ENCODE results near the gene STX8.
A peak's percentile ranks its signal among the peaks of the same experiment; 100 is the strongest.
"Not testable (repeated sequence)": the region's sequence is repeated elsewhere in the genome, so short reads cannot be mapped to it uniquely, and the experiment has no call there.

STX8 gene

GRCh38 chr17:9343516-9343915 is 232.1 kb downstream of the STX8 start:
- DNase-seq (ENCODE audit: low spot score): peak; percentile 27

DNA sequence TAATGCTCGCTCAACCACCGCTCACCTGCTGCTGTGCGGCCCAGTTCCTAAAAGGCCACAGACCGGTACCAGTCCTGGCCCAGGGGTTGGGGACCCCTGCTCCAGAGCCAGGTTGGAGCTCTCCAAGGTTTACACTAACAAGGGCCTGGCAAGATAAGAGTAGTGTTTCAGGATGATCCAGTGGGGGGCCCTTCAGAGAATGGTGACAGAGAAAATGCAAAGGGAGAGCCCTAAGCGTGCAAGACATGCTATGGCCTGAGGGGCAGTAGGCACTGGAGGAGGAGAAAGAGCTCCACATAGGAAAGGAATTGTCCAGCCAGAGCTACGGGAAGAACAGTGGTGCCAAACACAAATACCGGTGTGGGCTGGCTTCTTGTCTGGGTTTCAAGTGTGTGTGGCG is 233.4 kb downstream of the STX8 start:
- no peak for DNase-seq (ENCODE audit: low spot score)

GRCh38 chr17:9339958-9340357 is 235.7 kb downstream of the STX8 start:
- DNase-seq (ENCODE audit: low spot score): no peak

DNA sequence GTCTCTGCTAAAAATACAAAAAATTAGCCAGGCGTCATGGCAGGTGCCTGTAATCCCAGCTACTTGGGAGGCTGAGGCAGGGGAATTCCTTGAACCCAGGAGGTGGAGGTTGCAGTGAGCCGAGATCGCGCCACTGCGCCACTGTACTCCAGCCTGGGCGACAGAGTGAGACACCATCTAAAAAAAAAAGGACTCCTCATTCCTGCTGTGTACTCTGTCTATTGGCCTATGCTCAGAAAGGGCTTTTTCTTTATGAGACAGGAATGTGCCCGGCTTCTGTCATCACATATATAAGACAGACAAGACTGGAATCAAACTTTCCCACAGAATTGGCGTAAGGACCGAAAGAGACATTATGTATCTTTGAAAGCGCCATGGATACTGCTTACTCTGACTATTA is 236.1 kb downstream of the STX8 start:
- DNase-seq (ENCODE audit: low spot score): not testable (repeated sequence)

- no peak for DNase-seq (ENCODE audit: low spot score)
Observed at GRCh38 chr17:9336817-9337216, 238.8 kb downstream of the STX8 start.

DNA sequence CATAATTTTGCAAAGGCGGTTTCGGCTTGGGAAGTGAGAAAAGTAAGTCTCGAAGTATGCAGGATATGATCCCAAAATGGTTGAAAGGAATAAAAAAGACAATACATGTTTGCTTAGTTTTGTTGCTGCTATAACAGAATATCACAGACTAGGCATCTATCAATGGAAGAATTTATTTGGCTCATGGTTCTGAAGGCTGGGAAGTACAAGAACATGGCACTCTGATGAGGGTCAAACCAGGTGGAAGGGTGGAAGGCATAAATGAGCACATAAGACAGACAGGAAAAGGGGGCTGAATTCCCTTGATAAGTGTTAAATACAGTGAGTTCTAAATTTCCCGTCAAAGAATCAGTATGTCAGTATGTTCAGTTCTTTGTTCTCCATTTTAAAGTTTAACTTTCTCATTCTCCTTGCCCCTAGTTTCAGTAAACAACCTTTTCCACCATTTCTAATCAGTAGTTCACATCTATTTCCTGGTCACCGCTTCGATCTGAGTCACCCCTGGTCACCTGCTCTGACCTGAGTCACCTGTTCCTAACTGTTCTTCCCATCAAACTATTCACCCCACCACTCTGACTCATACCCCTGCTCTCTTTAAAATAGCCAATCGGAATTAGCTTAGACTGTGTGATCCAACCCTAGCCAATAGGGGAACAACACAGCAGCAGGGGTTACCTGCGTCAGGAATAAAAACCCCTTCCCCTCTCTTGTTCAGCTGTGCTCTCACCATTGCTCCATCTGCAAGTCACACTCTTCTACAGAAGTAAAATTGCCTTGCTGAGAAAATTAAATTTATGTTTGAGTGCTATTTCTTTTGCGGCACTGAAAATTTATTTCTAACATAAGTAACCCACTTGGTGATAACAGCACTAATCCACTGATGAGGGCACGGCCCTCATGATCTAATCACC is 240.8 kb downstream of the STX8 start:
- DNase-seq (ENCODE audit: low spot score): no peak

DNA sequence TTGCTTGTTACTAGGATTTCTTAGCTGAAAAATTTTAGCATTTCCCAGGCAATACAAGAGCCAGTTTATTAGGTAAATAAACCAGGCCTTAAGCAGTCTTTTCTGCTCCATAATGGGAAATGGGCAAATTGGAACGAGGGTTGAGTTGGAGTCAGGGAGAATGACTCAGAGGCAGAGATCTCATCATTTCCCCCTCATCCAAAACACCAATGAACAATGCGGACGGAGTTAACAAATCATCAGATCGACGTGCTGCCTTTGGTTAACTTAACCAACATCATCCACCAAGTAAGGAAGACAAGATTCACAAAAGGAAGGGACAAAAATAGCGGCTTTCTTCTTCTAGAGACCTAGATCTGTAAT is 243.5 kb downstream of the STX8 start:
- DNase-seq (ENCODE audit: low spot score): no peak

DNA sequence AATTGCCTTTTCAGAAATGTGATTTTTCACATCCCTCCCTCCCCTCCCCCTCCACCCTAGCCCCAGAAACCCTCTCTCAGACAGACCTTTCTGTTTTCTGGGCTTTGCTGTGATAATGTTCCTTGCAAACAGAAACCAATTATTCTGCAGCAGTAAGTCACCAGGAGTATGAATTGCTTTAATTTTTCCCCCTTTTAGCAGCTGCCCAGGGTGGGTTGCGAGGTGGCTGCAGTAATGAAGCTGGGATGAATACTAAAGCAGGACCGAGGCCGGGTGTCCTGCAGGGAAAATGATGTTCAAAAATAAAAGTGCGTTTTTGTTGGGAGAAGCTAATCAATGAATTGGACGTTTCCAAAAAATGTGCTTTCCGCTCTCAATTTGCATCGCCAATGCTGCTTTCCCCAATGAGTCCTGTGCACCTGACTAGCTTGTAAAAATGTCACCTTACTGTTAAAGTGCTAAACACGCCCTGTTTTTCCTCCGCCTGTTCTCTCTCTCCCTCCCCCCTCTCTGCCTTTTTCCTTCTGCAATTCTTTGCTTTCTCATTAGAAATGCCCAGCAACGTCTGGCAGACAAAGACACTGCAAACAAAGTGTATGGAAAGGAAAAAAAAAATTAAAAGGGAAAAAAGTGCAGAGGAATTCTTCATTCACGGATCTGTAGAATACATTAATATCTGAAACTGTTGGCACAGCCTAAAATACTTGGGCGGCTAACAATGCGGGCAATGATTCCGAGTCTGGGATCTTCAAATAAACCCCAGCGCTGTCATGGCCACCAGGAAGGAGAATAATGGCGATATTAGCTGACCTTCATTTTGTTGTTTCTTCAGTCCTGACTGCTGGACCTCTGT is 244.1 kb downstream of the STX8 start:
- no peak for DNase-seq (ENCODE audit: low spot score)

DNA sequence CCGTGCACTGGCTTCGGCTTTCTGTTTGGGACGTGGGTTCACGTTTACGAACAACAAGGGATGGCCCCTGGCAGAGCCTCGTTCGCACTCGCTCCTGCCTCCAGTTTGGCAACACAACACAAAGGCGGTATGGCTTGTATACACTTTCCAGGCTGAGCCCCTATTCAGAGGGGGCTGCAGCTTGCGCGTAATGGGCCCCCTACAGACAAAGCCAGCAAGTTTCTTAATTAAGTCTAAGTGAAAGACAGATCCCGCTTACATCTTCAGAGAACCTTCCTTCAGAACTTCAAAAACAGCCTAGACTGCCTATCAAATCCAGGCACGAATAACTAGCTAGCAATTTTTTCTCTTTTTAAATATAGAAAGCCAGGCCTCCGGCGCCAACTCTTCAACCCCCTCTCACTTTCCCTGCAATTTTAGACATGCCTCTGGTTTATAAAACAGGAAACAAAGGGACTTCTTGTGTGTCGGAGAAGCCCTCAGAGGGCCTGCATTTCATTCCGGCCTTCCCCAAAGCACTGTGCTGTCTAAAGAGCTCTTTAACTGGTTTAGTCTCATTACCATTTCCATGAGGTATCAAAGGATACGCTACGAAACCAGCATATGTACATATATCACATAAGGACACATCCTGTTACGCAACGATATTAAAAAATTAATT is 244.9 kb downstream of the STX8 start:
- no peak for DNase-seq (ENCODE audit: low spot score)

- no peak for DNase-seq (ENCODE audit: low spot score)
Observed at GRCh38 chr17:9330141-9330540, 245.5 kb downstream of the STX8 start.

- DNase-seq (ENCODE audit: low spot score): no peak
Observed at GRCh38 chr17:9329251-9329921, 246.2 kb downstream of the STX8 start.

DNA sequence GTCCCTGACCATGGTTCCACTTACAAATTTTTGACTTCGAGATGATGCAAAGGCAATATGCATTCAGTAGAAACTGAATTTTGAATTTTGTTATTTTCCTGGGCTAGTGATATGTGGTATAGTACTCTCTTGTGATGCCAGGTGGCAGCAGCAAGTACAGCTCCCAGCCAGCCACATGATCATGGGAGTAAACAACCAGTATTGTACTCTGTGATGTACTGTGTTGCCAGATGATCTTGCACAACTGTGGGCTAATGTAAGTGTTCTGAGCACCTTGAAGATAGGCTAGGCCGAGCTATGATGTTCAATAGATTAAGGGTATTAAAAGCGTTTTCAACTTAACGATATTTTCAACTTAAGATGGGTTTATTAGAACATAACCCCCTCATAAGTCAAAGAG is 250.8 kb downstream of the STX8 start:
- DNase-seq (ENCODE audit: low spot score): no peak

GRCh38 chr17:9322326-9322725 is 253.3 kb downstream of the STX8 start:
- no peak for DNase-seq (ENCODE audit: low spot score)

DNA sequence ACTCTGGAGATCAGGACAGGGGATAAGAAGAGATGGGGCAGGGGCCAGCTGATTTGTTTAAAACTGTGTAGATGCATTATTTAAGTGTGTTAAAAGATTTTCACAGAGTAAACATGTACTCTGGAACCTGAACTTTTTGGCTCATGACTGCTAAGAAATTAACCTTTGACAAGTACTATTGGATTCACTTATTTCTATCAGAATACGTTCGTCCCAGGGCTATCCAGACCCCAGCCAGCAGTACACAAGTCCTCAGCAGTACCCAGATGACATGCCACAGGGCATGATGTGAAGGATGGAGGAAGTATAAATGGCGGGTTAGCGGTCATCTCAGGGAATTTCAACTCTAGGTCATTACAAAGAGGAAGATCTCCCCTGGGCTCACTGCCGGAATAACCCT is 253.7 kb downstream of the STX8 start:
- DNase-seq (ENCODE audit: low spot score): no peak

DNA sequence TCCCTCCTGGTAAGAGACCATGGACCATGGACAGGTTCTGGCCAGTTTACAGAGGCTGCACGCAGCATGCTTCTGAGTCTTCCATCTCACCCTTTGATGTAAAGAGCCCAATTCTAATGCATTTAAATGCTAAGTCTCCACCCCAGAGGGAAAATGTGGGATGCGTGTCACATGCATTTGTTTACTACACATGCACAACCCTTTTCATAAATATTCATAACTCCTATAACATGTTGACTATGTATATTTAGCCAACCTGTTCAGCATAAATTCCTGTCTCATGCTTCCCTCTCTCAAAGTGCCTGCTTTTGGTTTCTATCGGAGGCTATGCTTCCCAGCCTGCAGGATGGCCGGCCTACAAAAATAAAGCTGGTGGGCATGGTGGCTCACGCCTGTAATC is 260.3 kb downstream of the STX8 start:
- no peak for DNase-seq (ENCODE audit: low spot score)

DNA sequence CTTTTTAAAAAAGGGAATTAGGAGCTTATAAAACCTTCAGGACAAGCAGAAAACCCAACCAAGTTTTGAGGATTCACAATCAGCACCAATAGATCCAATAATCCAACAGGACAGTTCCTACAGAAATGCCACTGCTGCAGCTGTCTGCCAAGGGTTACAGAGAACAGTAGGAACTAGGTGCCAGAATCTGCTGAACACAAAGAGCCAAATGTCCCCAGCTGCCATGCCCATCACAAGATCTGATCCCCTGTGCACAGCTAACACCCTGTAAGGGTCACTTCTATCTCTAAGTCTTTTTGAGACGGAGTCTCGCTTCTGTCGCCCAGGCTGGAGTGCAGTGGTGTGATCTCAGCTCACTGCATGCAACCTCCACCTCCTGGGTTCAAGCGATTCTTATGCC is 262.3 kb downstream of the STX8 start:
- no peak for DNase-seq (ENCODE audit: low spot score)

DNA sequence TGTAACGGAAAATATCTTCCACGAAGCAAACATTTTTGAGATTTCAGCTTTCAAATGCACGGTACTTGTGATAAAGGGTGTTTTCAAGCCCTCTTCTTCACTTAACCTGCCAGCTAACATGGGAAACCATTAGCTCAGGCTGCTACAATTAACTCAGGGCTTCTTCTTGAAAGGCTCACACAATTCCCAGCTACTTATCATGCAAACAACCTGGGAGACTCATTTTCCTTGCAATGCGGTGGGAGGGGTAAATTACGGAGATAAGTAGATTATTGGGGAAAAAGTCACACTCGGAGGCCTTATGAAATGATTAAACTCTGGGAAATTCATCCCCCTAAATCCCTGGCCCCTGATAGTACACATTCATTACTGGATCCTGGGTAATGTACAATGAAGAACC is 266.4 kb downstream of the STX8 start:
- no peak for DNase-seq (ENCODE audit: low spot score)

DNA sequence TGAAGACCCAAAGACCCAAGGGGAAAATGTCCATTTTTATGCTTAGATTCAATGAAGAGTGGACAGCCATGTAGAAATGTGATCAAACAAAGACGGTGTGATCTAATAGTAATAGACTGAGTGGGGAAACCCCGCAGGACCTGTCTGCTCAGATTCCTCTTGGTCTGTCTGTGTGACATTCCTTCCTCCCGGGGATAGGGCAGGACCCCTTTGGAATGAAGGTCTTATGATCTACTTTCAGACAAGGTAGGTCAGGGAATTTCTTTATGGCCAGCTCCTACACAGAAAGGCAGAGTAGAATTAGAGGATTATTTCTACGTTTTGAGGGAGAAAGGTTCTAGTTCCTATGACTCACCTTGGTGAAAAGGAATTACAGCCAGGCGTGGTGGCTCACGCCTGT is 267.6 kb downstream of the STX8 start:
- no peak for DNase-seq (ENCODE audit: low spot score)

DNA sequence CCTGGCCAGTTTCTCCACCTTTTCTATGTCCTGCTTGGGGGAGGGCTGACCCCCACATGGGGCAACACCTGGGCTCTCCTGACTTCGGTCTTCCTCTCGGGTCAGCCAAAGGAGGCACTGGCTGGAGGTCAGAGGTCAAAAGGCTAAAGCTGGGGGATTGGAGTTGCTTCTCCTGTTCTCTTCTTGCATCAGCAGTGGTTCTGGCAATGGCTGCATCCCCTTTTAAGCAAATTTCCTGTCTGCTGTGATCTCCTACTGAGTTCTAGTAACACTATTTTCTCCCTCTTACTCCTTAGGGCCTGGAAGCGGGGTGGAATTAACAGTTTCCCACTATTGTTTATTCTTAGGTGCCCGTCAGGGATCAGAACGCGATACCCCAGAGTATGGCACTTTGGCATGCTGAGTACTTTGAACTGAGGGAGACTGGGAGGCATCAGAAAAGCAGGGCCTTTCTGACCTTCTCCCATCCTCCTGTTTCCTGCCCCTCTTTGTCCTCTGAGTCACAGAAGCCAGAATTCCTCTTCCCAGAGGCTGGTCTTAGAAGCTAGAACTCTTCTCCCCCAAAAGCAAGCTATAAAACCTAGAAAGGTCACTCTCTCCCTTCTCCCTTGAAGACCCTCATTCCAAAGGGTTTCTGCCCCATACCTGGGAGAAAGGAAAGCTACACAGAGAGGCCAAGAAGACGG is 268.2 kb downstream of the STX8 start:
- no peak for DNase-seq (ENCODE audit: low spot score)

- no peak for DNase-seq (ENCODE audit: low spot score)
Observed at GRCh38 chr17:9306086-9306485, 269.5 kb downstream of the STX8 start.

DNA sequence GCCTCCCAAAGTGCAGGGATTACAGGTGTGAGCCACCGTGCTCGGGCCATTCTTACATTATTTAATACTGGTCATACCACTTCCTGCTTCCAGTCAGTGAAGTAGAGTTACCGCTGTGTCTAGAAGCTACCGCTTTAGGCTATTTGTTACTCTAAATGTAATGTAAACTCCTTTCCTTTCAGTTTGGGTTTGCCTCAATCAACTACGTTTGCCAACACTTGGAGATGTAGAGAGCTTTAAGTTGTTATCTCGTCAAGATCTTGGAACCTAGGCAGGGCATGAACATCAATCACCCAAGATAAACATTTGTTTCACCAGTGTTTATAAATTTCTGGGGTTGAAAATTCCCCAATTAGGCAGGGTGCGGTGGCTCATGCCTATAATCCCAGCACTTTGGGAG is 275.9 kb downstream of the STX8 start:
- DNase-seq (ENCODE audit: low spot score): no peak
